GM19452 (cell line): ENCODE data around the gene NMNAT2.

Experiments
- ATAC-seq: cut with Tn5 transposase; IDR thresholded peaks from one replicate; pipeline ENCODE4 v1.9.1; 2021; ENCODE audit not compliant: unreplicated experiment

Gene NMNAT2

GRCh38 chr1:183319051-183319450 lies 99.1 kb downstream of the NMNAT2 start:
- ATAC-seq = no peak

- no peak for ATAC-seq
Observed at GRCh38 chr1:183318433-183318832, 99.7 kb downstream of the NMNAT2 start.

- no peak for ATAC-seq
Observed at GRCh38 chr1:183315991-183316758, 102.0 kb downstream of the NMNAT2 start.

GRCh38 chr1:183313063-183313462 lies 105.1 kb downstream of the NMNAT2 start:
- ATAC-seq = no peak

- ATAC-seq = no peak
Observed at GRCh38 chr1:183310753-183311479, 107.3 kb downstream of the NMNAT2 start.

- no peak for ATAC-seq
Observed at GRCh38 chr1:183308719-183309118, 109.5 kb downstream of the NMNAT2 start.

- no peak for ATAC-seq
Observed at GRCh38 chr1:183306317-183307042, 111.7 kb downstream of the NMNAT2 start.

- no peak for ATAC-seq
Observed at GRCh38 chr1:183304440-183305107, 113.6 kb downstream of the NMNAT2 start.

GRCh38 chr1:183303901-183304300 lies 114.3 kb downstream of the NMNAT2 start:
- ATAC-seq = no peak

- ATAC-seq = no peak
Observed at GRCh38 chr1:183303323-183303645, 114.9 kb downstream of the NMNAT2 start.

- no peak for ATAC-seq
Observed at GRCh38 chr1:183302452-183303322, 115.5 kb downstream of the NMNAT2 start.

GRCh38 chr1:183301239-183301638 lies 116.9 kb downstream of the NMNAT2 start:
- no peak for ATAC-seq

GRCh38 chr1:183300828-183301227 lies 117.4 kb downstream of the NMNAT2 start:
- no peak for ATAC-seq

GRCh38 chr1:183300395-183300794 lies 117.8 kb downstream of the NMNAT2 start:
- no peak for ATAC-seq

- ATAC-seq = no peak
Observed at GRCh38 chr1:183296782-183297181, 121.4 kb downstream of the NMNAT2 start.

- no peak for ATAC-seq
Observed at GRCh38 chr1:183295521-183295920, 122.7 kb downstream of the NMNAT2 start.

GRCh38 chr1:183293876-183294275 lies 124.3 kb downstream of the NMNAT2 start:
- no peak for ATAC-seq

- no peak for ATAC-seq
Observed at GRCh38 chr1:183293241-183293640, 124.9 kb downstream of the NMNAT2 start.

- no peak for ATAC-seq
Observed at GRCh38 chr1:183291802-183292514, 126.2 kb downstream of the NMNAT2 start.
